Astrocyte (in vitro differentiated cells and primary cell): Measurements from ENCODE around the gene MAS1L. TPM values are rescaled to one million over a fixed set of nuclear protein-coding genes. Genes with fewer than 3 reads are reported as not detected.
"Not testable (repeated sequence)": the region's sequence is repeated elsewhere in the genome, so short reads cannot be mapped to it uniquely, and the experiment has no call there.

Source experiments
- DNase-seq: peaks from one replicate; pipeline ENCODE4 v3.0.0-alpha.2; 2010; ENCODE audit warnings: low read depth
- FAIRE-seq: peaks from 2 replicates; lab custom pipeline; 2011; peaks lifted over from hg19 to GRCh38; lab: Jason Lieb, UNC
- H2AFZ ChIP-seq: 2 replicates; pipeline ENCODE4 v1.6.0; 2012; ENCODE audit warnings: low read depth, low read length, inconsistent platforms
- H3K27ac ChIP-seq: 2 replicates; pipeline ENCODE4 v1.5.1; 2011; ENCODE audit warnings: low read depth, low read length, inconsistent platforms
- H3K27me3 ChIP-seq: 2 replicates; pipeline ENCODE4 v1.6.0; 2011; ENCODE audit warnings: low read length, inconsistent platforms; ENCODE audit not compliant: insufficient read depth
- H3K36me3 ChIP-seq: 2 replicates; pipeline ENCODE4 v1.5.1; 2011; ENCODE audit warnings: low read length, inconsistent platforms; ENCODE audit not compliant: insufficient read depth
- H3K4me1 ChIP-seq: 2 replicates; pipeline ENCODE4 v1.5.1; 2011; ENCODE audit warnings: low read length, inconsistent platforms; ENCODE audit not compliant: insufficient read depth
- H3K4me2 ChIP-seq: 2 replicates; pipeline ENCODE4 v1.6.0; 2012; ENCODE audit warnings: low read length, inconsistent platforms
- H3K4me3 ChIP-seq: 2 replicates; pipeline ENCODE4 v1.5.1; 2011; ENCODE audit warnings: low read depth, mild to moderate bottlenecking, low read length, inconsistent platforms; ENCODE audit not compliant: insufficient read depth
- H3K79me2 ChIP-seq: 2 replicates; pipeline ENCODE4 v1.6.0; 2012; ENCODE audit warnings: mild to moderate bottlenecking, low read length, inconsistent platforms; ENCODE audit not compliant: insufficient read depth
- H3K9ac ChIP-seq: 2 replicates; pipeline ENCODE4 v1.6.0; 2012; ENCODE audit warnings: mild to moderate bottlenecking, low read length, inconsistent platforms
- H3K9me3 ChIP-seq: 2 replicates; pipeline ENCODE4 v1.5.1; 2012; ENCODE audit warnings: low read depth, mild to moderate bottlenecking, low read length, inconsistent platforms; ENCODE audit not compliant: insufficient read depth
- H4K20me1 ChIP-seq: 2 replicates; pipeline ENCODE4 v1.6.0; 2012; ENCODE audit warnings: low read length, inconsistent platforms; ENCODE audit not compliant: insufficient read depth
- H3K27ac Mint-ChIP-seq: one replicate; pipeline ENCODE4 v1.8.0; 2021; ENCODE audit warnings: mild to moderate bottlenecking, mixed read lengths; ENCODE audit not compliant: unreplicated experiment
- H3K27me3 Mint-ChIP-seq: one replicate; pipeline ENCODE4 v1.8.0; 2021; ENCODE audit warnings: low read depth, mixed read lengths; ENCODE audit not compliant: unreplicated experiment
- H3K36me3 Mint-ChIP-seq: one replicate; pipeline ENCODE4 v1.8.0; 2021; ENCODE audit warnings: low read depth, mixed read lengths; ENCODE audit not compliant: unreplicated experiment
- H3K4me1 Mint-ChIP-seq: one replicate; pipeline ENCODE4 v1.8.0; 2021; ENCODE audit warnings: low read depth, mixed read lengths; ENCODE audit not compliant: unreplicated experiment
- H3K4me3 Mint-ChIP-seq: one replicate; pipeline ENCODE4 v1.8.0; 2021; ENCODE audit warnings: mild to moderate bottlenecking, moderate library complexity, mixed read lengths; ENCODE audit not compliant: unreplicated experiment
- H3K9me3 Mint-ChIP-seq: one replicate; pipeline ENCODE4 v1.8.0; 2021; ENCODE audit warnings: mild to moderate bottlenecking, mixed read lengths; ENCODE audit not compliant: unreplicated experiment
- EZH2 ChIP-seq: IDR thresholded peaks from 2 replicates; pipeline ENCODE4 v1.6.1; 2012; ENCODE audit warnings: mild to moderate bottlenecking, low read length, inconsistent platforms; ENCODE audit not compliant: insufficient read depth
- total RNA-seq: library from RNA; stranded (reverse); gene quantifications from 2 replicates; pipeline ENCODE4 v1.2.1, GENCODE V29; 2021
- TF ChIP-seq, protein P1 (sequence below): IDR thresholded peaks from 2 replicates; pipeline ENCODE4 v1.5.1; 2011; ENCODE audit warnings: low read depth, mild to moderate bottlenecking, inconsistent platforms, low read length, moderate library complexity; ENCODE audit not compliant: insufficient read depth

The MAS1L gene
- total RNA-seq, 1 donor from 2014 or later = not detected

DNA sequence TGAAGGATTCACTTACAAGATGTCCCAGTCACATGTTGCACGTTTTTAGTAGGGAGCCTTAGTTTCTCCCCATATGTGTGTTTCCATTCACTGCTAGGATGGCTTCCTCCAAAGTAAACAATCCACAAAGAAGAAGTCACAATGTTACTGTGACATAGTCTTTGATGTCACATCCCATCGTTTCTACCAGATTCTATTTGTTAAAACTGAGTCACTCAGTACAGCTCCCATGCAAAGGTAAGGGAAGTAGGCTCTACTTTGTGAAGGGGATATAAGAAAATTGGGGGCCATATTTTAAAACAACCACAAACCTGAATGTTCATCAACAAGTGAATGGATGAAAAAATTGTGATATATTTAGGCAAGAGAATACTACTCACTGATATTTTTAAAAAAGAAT, 30.8 kb downstream of the MAS1L start, which contains the start of the genes OR11A1 and OR2H1:
OR11A1 (minus strand) TSS at position 101 of the 400 bp plus-strand sequence. CDS start 29,430 bp downstream, outside the sequence.
OR2H1 (plus strand) TSS at position 185 of the 400 bp plus-strand sequence. CDS start 4,615 bp downstream, outside the sequence.
- no peak for FAIRE-seq
- H3K4me1 Mint-ChIP-seq = no peaks in the 10 kb centered on the region

DNA sequence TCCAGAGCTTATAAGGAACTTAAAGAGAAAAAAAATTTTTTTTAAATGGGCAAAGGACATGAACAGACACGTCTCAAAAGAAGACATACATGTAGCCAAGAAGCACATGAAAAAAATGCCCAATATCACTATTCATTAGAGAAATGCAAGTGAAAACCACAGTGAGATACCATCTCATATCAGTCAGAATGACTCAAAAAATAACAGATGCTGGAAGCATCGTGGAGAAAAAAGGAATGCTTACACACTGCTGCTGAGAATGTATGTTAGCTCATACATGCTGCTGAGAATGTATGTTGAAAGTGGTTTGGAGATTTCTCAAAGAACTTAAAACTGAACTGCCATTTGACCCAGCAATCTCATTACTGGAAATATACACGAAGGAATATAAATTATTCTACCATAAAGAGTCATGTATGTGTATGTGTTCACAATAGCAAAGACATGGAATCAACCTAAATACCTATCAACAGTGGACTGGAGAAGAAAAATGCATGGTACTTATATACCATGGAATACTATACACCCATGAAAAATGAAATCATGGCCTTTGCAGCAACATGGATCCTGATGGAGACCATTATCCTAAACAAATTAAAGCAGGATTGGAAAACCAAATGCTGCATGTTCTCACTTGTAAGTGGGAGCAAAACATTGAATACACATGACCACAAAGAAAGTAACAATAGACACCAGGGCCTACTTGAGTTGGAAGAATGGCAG, 36.1 kb downstream of the MAS1L start:
- H2AFZ ChIP-seq = no peak overlapping the region
- no peaks in the 10 kb centered on the region for H3K79me2 ChIP-seq
- no peak overlapping the region for H3K4me3 ChIP-seq
- Mint-ChIP-seq H3K36me3 (peaks cover 3% of the 10 kb centered on the region), H3K4me1 (peaks cover 34% of the 10 kb centered on the region), H3K9me3 (peaks cover 6% of the 10 kb centered on the region), H3K27me3 (no peaks in the 10 kb centered on the region), H3K4me3 (no peak overlapping the region), H3K27ac (peak overlapping the region; percentile 98)
- H3K4me2 ChIP-seq = no peak overlapping the region
- H3K36me3 ChIP-seq = no peaks in the 10 kb centered on the region
- no peak overlapping the region for H3K9ac ChIP-seq
- H3K9me3 ChIP-seq = no peaks in the 10 kb centered on the region
- H3K27ac ChIP-seq = peak overlapping the region; percentile 32
- H3K27me3 ChIP-seq = no peaks in the 10 kb centered on the region
- no peaks in the 10 kb centered on the region for H4K20me1 ChIP-seq
- no peak for TF ChIP-seq EZH2
- TF ChIP-seq, protein P1, sequence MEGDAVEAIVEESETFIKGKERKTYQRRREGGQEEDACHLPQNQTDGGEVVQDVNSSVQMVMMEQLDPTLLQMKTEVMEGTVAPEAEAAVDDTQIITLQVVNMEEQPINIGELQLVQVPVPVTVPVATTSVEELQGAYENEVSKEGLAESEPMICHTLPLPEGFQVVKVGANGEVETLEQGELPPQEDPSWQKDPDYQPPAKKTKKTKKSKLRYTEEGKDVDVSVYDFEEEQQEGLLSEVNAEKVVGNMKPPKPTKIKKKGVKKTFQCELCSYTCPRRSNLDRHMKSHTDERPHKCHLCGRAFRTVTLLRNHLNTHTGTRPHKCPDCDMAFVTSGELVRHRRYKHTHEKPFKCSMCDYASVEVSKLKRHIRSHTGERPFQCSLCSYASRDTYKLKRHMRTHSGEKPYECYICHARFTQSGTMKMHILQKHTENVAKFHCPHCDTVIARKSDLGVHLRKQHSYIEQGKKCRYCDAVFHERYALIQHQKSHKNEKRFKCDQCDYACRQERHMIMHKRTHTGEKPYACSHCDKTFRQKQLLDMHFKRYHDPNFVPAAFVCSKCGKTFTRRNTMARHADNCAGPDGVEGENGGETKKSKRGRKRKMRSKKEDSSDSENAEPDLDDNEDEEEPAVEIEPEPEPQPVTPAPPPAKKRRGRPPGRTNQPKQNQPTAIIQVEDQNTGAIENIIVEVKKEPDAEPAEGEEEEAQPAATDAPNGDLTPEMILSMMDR = no peak
- no peak for DNase-seq
- H3K4me1 ChIP-seq = peaks cover 2% of the 10 kb centered on the region
- peak; percentile 13 for FAIRE-seq

More for the DNA sequence above, 30.8 kb downstream of the MAS1L start, which contains the start of the genes OR11A1 and OR2H1:
- no peak for DNase-seq
- no peak for TF ChIP-seq EZH2
- TF ChIP-seq, protein P1 = no peak
- H3K4me3 ChIP-seq = no peak within 1 kb of the TSS
- peaks cover 2% of the 10 kb centered on the region for H3K9me3 Mint-ChIP-seq
- no peaks in the 10 kb centered on the region for H3K27me3 ChIP-seq
- H3K79me2 ChIP-seq = no peaks in the 10 kb centered on the region
- no peak within 1 kb of the TSS for H3K27ac ChIP-seq
- H3K36me3 Mint-ChIP-seq = no peaks in the 10 kb centered on the region
- H3K27ac Mint-ChIP-seq = no peak within 1 kb of the TSS
- no peak within 1 kb of the TSS for H3K4me3 Mint-ChIP-seq
- no peaks in the 10 kb centered on the region for H3K9me3 ChIP-seq
- peaks cover 7% of the 10 kb centered on the region for H3K27me3 Mint-ChIP-seq
- H3K36me3 ChIP-seq = no peaks in the 10 kb centered on the region
- H3K4me2 ChIP-seq = no peak within 1 kb of the TSS
- H3K9ac ChIP-seq = no peak within 1 kb of the TSS
- no peaks in the 10 kb centered on the region for H4K20me1 ChIP-seq
- H3K4me1 ChIP-seq = no peaks in the 10 kb centered on the region
- H2AFZ ChIP-seq = no peak within 1 kb of the TSS

DNA sequence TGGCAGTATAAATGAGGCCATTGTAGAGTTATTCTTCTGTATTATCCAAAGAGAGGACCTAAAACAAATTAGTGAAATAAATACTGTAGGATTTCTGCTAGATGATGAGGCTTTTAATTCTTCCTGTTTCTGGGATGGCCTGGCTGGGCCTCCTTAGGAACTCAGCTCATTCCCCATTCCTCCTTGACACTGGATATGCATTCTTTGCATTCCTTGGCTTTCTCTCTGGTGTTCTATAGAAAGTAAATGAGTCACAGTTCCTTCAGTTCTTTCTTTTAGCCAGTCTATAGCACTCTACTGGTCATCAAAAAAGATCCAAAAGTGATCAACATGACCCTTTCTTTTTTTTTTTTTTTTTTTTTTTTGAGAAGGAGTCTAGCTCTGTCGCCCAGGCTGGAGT, 40.1 kb downstream of the MAS1L start:
- Mint-ChIP-seq H3K4me3 (peak overlapping the region; percentile 42), H3K4me1 (peaks cover 43% of the 10 kb centered on the region), H3K36me3 (peaks cover 3% of the 10 kb centered on the region), H3K27me3 (no peaks in the 10 kb centered on the region), H3K9me3 (peaks cover 9% of the 10 kb centered on the region), H3K27ac (peak overlapping the region; percentile 92)
- Histone ChIP-seq H3K4me1 (peaks cover 2% of the 10 kb centered on the region), H3K4me2 (no peak overlapping the region), H2AFZ (no peak overlapping the region), H3K4me3 (no peak overlapping the region), H3K36me3 (no peaks in the 10 kb centered on the region), H3K79me2 (no peaks in the 10 kb centered on the region), H3K27me3 (no peaks in the 10 kb centered on the region), H3K27ac (no peak overlapping the region), H3K9ac (no peak overlapping the region), H3K9me3 (no peaks in the 10 kb centered on the region), H4K20me1 (no peaks in the 10 kb centered on the region)
- no peak for FAIRE-seq
- DNase-seq = no peak
- TF ChIP-seq, protein P1 = no peak
- no peak for TF ChIP-seq EZH2

DNA sequence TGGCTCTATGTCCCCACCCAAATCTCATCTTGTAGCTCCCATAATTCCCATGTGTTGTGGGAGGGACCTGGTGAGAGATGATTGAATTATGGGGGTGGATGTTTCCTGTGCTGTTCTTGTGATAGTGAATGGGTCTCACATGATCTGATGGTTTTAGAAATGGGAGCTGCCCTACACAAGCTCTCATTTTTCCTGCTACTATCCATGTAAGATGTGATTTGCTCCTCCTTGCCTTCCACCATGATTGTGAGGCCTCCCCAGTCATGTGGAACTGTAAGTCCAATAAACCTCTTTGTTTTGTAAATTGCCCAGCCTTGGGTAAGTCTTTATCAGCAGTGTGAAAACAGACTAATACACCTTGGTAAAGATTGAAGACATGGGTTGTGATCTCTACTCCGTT, 43.7 kb downstream of the MAS1L start:
- not testable (repeated sequence) for H3K9me3 Mint-ChIP-seq, DNase-seq, H3K27me3 ChIP-seq, H3K79me2 ChIP-seq, H3K36me3 Mint-ChIP-seq, H3K4me3 Mint-ChIP-seq, H3K4me2 ChIP-seq, H3K27ac ChIP-seq, H3K4me3 ChIP-seq, H3K27ac Mint-ChIP-seq, H2AFZ ChIP-seq, H3K27me3 Mint-ChIP-seq, FAIRE-seq, H3K9me3 ChIP-seq, H3K36me3 ChIP-seq, H4K20me1 ChIP-seq, H3K4me1 ChIP-seq, H3K9ac ChIP-seq
- peaks cover 27% of the 10 kb centered on the region for H3K4me1 Mint-ChIP-seq
